CD4-positive, alpha-beta T cell treated with Interleukin-17A for 1 hour (primary cell): Measurements from ENCODE around the gene TMEM37.

Experiments
- DNase-seq: peaks from one replicate; pipeline ENCODE4 v3.0.0-alpha.2; 2020

TMEM37 gene

GRCh38 chr2:119461811-119462210 lies 30.2 kb downstream of the TMEM37 start:
- no peak for DNase-seq

- no peak for DNase-seq
Measured at GRCh38 chr2:119462574-119462973, 30.9 kb downstream of the TMEM37 start.

- DNase-seq: no peak
Measured at GRCh38 chr2:119463136-119463535, 31.5 kb downstream of the TMEM37 start.

- no peak for DNase-seq
Measured at GRCh38 chr2:119463990-119464389, 32.3 kb downstream of the TMEM37 start.

- DNase-seq: no peak
Measured at GRCh38 chr2:119464981-119465380, 33.3 kb downstream of the TMEM37 start.

GRCh38 chr2:119465687-119466086 lies 34.0 kb downstream of the TMEM37 start:
- DNase-seq: no peak

- DNase-seq: no peak
Measured at GRCh38 chr2:119466373-119466772, 34.7 kb downstream of the TMEM37 start.

- no peak for DNase-seq
Measured at GRCh38 chr2:119468154-119468955, 36.7 kb downstream of the TMEM37 start.

GRCh38 chr2:119469131-119469530 lies 37.5 kb downstream of the TMEM37 start:
- DNase-seq: no peak

GRCh38 chr2:119469661-119470297 lies 38.1 kb downstream of the TMEM37 start:
- DNase-seq: no peak

- DNase-seq: no peak
Measured at GRCh38 chr2:119472749-119473148, 41.1 kb downstream of the TMEM37 start.

GRCh38 chr2:119473621-119474370 lies 42.1 kb downstream of the TMEM37 start:
- DNase-seq: no peak

- no peak for DNase-seq
Measured at GRCh38 chr2:119474371-119475224, 42.9 kb downstream of the TMEM37 start.

GRCh38 chr2:119475225-119475856 lies 43.7 kb downstream of the TMEM37 start:
- DNase-seq: no peak

GRCh38 chr2:119475857-119476244 lies 44.2 kb downstream of the TMEM37 start:
- no peak for DNase-seq

GRCh38 chr2:119476301-119477112 lies 44.9 kb downstream of the TMEM37 start:
- peak; percentile 16 for DNase-seq

- no peak for DNase-seq
Measured at GRCh38 chr2:119477113-119477505, 45.5 kb downstream of the TMEM37 start.

GRCh38 chr2:119478188-119478977 lies 46.7 kb downstream of the TMEM37 start:
- no peak for DNase-seq

GRCh38 chr2:119478978-119479295 lies 47.3 kb downstream of the TMEM37 start:
- DNase-seq: no peak

GRCh38 chr2:119480184-119480583 lies 48.5 kb downstream of the TMEM37 start:
- no peak for DNase-seq

GRCh38 chr2:119480718-119481142 lies 49.1 kb downstream of the TMEM37 start:
- no peak for DNase-seq
